GM12873 (cell line): ENCODE measurements around the gene IGFBP5.

Experiments used
- CTCF ChIP-seq: IDR thresholded peaks from 2 replicates; pipeline ENCODE4 v1.5.1; 2012; ENCODE audit warnings: low read depth, mild to moderate bottlenecking, moderate library complexity, low read length, control low read depth; ENCODE audit not compliant: insufficient read depth; ENCODE audit errors: missing control alignments

Gene IGFBP5

GRCh38 chr2:216700781-216701180 is 5.4 kb upstream of the IGFBP5 start:
- TF ChIP-seq CTCF, result no peak

GRCh38 chr2:216700088-216700567 is 4.8 kb upstream of the IGFBP5 start:
- TF ChIP-seq CTCF, result no peak

- TF ChIP-seq CTCF, result peak; percentile 58
Measured at GRCh38 chr2:216698895-216699294, 3.5 kb upstream of the IGFBP5 start.

- no peak for TF ChIP-seq CTCF
Measured at GRCh38 chr2:216698293-216698692, 2.9 kb upstream of the IGFBP5 start.

GRCh38 chr2:216696751-216697560 is 1.6 kb upstream of the IGFBP5 start:
- peak; percentile 36 for TF ChIP-seq CTCF

GRCh38 chr2:216696321-216696720 is 972 bp upstream of the IGFBP5 start:
- no peak for TF ChIP-seq CTCF

GRCh38 chr2:216694826-216695217 is 527 bp downstream of the IGFBP5 start:
- TF ChIP-seq CTCF, result no peak
